Type B pancreatic cell (in vitro differentiated cells): ENCODE measurements around the gene C3AR1. TPM values are rescaled to one million over a fixed set of nuclear protein-coding genes. Genes with fewer than 3 reads are reported as not detected.

Experiments used
- DNase-seq: peaks from one replicate; pipeline ENCODE4 v3.0.0; 2021; ENCODE audit warnings: mixed read lengths; ENCODE audit not compliant: unreplicated experiment; ENCODE audit errors: extremely low spot score
- H3K27ac Mint-ChIP-seq: 2 replicates; pipeline ENCODE4 v1.8.0; 2021; ENCODE audit warnings: mild to moderate bottlenecking, mixed read lengths
- H3K27me3 Mint-ChIP-seq: 2 replicates; pipeline ENCODE4 v1.8.0; 2021; ENCODE audit warnings: mixed read lengths
- H3K36me3 Mint-ChIP-seq: 2 replicates; pipeline ENCODE4 v1.8.0; 2021; ENCODE audit warnings: mixed read lengths
- H3K4me1 Mint-ChIP-seq: one replicate; pipeline ENCODE4 v1.8.0; 2021; ENCODE audit warnings: mixed read lengths; ENCODE audit not compliant: unreplicated experiment
- H3K4me3 Mint-ChIP-seq: 2 replicates; pipeline ENCODE4 v1.8.0; 2021; ENCODE audit warnings: mild to moderate bottlenecking, mixed read lengths
- H3K9me3 Mint-ChIP-seq: 2 replicates; pipeline ENCODE4 v1.8.0; 2021; ENCODE audit warnings: mixed read lengths
- total RNA-seq: library from RNA; stranded (reverse); gene quantifications from 2 replicates; pipeline ENCODE4 v1.2.1, GENCODE V29; 2021; ENCODE audit warnings: low replicate concordance
- TF ChIP-seq, protein P1 (sequence below): fragments of 200-600 bp; sonication (generic); conservative IDR thresholded peaks from 2 replicates; pipeline ENCODE4 v1.5.0; 2021; ENCODE audit warnings: antibody characterized with exemption, mild to moderate bottlenecking

The C3AR1 gene
- total RNA-seq, 1 donor from 2014 or later = not detected

DNA sequence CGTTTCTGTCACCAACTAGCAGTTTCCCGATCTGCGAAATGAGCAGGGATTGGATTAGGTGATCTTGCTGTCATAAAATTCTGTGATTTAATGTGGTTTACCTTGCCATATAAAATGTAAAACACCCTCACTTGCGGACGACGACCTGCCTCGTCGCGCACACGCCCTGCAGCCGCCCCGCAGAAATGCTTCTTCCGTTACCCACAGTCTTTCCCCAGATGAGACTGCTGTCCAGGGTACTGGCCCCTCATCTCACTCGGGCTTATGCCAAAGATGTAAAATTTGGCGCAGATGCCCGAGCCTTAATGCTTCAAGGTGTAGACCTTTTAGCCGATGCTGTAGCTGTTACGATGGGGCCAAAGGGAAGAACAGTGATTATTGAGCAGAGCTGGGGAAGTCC is 51.3 kb downstream of the C3AR1 start:
- Mint-ChIP-seq H3K4me1 (no peaks in the 10 kb centered on the region), H3K9me3 (peaks cover 4% of the 10 kb centered on the region), H3K36me3 (peaks cover 3% of the 10 kb centered on the region), H3K27me3 (peaks cover 61% of the 10 kb centered on the region), H3K4me3 (no peak overlapping the region), H3K27ac (no peak overlapping the region)
- TF ChIP-seq, protein P1, sequence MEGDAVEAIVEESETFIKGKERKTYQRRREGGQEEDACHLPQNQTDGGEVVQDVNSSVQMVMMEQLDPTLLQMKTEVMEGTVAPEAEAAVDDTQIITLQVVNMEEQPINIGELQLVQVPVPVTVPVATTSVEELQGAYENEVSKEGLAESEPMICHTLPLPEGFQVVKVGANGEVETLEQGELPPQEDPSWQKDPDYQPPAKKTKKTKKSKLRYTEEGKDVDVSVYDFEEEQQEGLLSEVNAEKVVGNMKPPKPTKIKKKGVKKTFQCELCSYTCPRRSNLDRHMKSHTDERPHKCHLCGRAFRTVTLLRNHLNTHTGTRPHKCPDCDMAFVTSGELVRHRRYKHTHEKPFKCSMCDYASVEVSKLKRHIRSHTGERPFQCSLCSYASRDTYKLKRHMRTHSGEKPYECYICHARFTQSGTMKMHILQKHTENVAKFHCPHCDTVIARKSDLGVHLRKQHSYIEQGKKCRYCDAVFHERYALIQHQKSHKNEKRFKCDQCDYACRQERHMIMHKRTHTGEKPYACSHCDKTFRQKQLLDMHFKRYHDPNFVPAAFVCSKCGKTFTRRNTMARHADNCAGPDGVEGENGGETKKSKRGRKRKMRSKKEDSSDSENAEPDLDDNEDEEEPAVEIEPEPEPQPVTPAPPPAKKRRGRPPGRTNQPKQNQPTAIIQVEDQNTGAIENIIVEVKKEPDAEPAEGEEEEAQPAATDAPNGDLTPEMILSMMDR = no peak
- DNase-seq = no peak

DNA sequence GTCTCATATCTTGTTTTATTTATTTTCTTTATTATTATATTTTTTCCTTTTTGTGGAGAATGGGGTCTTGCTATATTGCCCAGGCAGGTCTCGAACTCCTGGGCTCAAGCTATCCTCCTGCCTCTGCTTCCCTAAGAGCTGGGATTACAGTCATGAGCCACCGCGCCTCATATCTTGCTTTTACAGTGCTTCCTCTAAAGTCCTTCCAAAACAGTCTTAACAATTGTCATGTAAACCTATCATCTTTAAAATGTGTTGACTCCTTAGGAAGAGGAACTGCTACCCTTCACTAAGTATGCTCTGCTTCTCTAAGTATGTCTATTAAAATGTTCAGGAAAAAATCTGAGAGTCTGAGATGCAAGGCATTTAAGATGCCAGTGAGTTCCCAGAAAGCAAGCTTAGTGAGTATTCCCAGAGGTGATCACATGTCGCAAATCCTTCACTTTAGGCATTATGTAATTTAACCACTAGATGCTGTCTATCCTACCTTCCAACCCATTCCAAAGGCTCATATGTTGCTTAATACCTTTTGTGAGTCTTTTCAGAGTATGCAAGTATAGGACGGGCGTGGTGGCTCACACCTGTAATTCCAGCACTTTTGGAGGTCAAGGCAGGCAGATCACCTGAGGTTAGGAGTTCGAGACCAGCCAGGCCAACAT is 53.4 kb downstream of the C3AR1 start:
- no peak overlapping the region for H3K4me3 Mint-ChIP-seq
- H3K27ac Mint-ChIP-seq = no peak overlapping the region
- no peaks in the 10 kb centered on the region for H3K4me1 Mint-ChIP-seq
- H3K9me3 Mint-ChIP-seq = peaks cover 4% of the 10 kb centered on the region
- TF ChIP-seq, protein P1 = no peak
- peaks cover 3% of the 10 kb centered on the region for H3K36me3 Mint-ChIP-seq
- H3K27me3 Mint-ChIP-seq = peaks cover 43% of the 10 kb centered on the region
- DNase-seq = no peak

DNA sequence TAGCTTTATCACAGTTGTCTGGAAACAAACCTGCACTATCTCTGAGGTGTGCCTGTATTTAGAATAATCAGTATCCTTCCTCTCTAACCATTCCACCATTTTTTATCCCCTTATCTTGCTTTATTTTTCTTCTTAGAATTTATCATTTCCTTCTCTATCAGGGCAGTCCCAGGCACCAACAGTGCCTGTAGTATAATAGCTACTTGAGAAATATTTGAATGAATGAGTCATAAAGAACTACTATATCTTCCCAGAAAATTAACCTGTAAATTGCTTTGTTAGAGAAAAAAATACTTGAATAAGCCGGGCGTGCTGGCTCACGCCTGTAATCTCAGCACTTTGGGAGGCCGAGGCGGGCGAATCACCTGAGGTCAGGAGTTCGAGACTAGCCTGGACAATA is 54.8 kb downstream of the C3AR1 start:
- peaks cover 3% of the 10 kb centered on the region for H3K36me3 Mint-ChIP-seq

More for the DNA sequence above, 54.8 kb downstream of the C3AR1 start:
- TF ChIP-seq, protein P1 = no peak
- H3K4me1 Mint-ChIP-seq = no peaks in the 10 kb centered on the region
- peaks cover 32% of the 10 kb centered on the region for H3K27me3 Mint-ChIP-seq
- no peak overlapping the region for H3K4me3 Mint-ChIP-seq
- peak overlapping the region; percentile 17 for H3K27ac Mint-ChIP-seq
- peaks cover 4% of the 10 kb centered on the region for H3K9me3 Mint-ChIP-seq
- no peak for DNase-seq

Other genes with a start within 250 kb of the C3AR1 start
- gene SLC2A14, start 193.4 kb downstream of the C3AR1 start, total RNA-seq = 7.0 and 50.0 TPM in 2 replicates
- gene SLC2A3, start 130.2 kb downstream of the C3AR1 start, total RNA-seq = 214 and 2,005 TPM in 2 replicates
- 15.6 and 35.5 TPM in 2 replicates for gene FOXJ2, start 33.6 kb downstream of the C3AR1 start, total RNA-seq
- 26.9 and 61.4 TPM in 2 replicates for gene NECAP1, start 15.9 kb upstream of the C3AR1 start, total RNA-seq
- 0.29 TPM in 1 of 2 replicates, not detected in the other for gene CLEC4A, start 57.3 kb upstream of the C3AR1 start, total RNA-seq
- 0.10 TPM in 1 of 2 replicates, not detected in the other for gene ZNF705A, start 90.7 kb upstream of the C3AR1 start, total RNA-seq
- gene FAM90A1, start 161.3 kb upstream of the C3AR1 start, total RNA-seq = 0.36 TPM in 1 of 2 replicates, not detected in the other